Mucosa of descending colon (tissue), 3 donors: ENCODE measurements around the gene SLC24A4. TPM values are rescaled to one million over a fixed set of nuclear protein-coding genes. Genes with fewer than 3 reads are reported as not detected.

ENCODE experiments used
- ATAC-seq: fragments of 200-7000 bp; cut with Tn5 transposase; one replicate; pipeline ENCODE4 v1.9.1; 2020; ENCODE audit warnings: mild to moderate bottlenecking, moderate library complexity
- DNase-seq, 3 donors: peaks; one replicate each; pipeline ENCODE4 v3.0.0-alpha.2; 2020
- H3K36me3 ChIP-seq: fragments of 200-600 bp; one replicate; pipeline ENCODE4 v1.8.0; 2021; ENCODE audit warnings: low read depth, mild to moderate bottlenecking
- H3K4me1 ChIP-seq: fragments of 200-600 bp; one replicate; pipeline ENCODE4 v1.8.0; 2021; ENCODE audit warnings: low read depth, mild to moderate bottlenecking
- H3K4me3 ChIP-seq: fragments of 200-600 bp; one replicate; pipeline ENCODE4 v1.8.0; 2021; ENCODE audit warnings: mild to moderate bottlenecking
- H3K9me3 ChIP-seq: fragments of 200-600 bp; one replicate; pipeline ENCODE4 v1.8.0; 2021; ENCODE audit warnings: mild to moderate bottlenecking
- CTCF ChIP-seq: fragments of 200-600 bp; IDR thresholded peaks from one replicate; pipeline ENCODE4 v1.8.0; 2022; ENCODE audit warnings: antibody characterized with exemption, mild to moderate bottlenecking
- intact Hi-C, 2 donors: fragments of 100-400 bp; cut with DNase I in 1 of 2; cut with micrococcal nuclease in 1 of 2; formaldehyde crosslinking; loops; one replicate each; pipeline versions ENCODE4 v1.11.0 to v1.11.1; 2022; cut with DNase I, micrococcal nuclease
- total RNA-seq, 3 donors: library from RNA; stranded (reverse); fragmentation: NEBNext Ultra II Directional in 2 of 3; extraction: Animal tissue kit (Norgen Biotek cat#: 25700) in 2 of 3; gene quantifications; one replicate each; pipeline versions ENCODE4 v1.2.1 to v1.2.4, GENCODE V29; 2021 to 2023
- donor health status: DM: no; HTN: no; CAD: no; lungs with moderate emphysema.
- donor health status: DM: no; HTN: no; CAD: no.
- donor health status: DM: no; HTN: yes; CAD: no.

Gene SLC24A4
- total RNA-seq, 3 donors from 2014 or later, result 0.14 to 0.63 (median 0.27) TPM

GRCh38 chr14:92452471-92452870 is 129.5 kb downstream of the SLC24A4 start:
- no peak for DNase-seq
- ATAC-seq, result no peak
- TF ChIP-seq CTCF, result no peak
- H3K9me3 ChIP-seq, result no peaks in the 10 kb centered on the region
- no peaks in the 10 kb centered on the region for H3K4me1 ChIP-seq
- intact Hi-C loops, result no loop called here
- H3K36me3 ChIP-seq, result no peaks in the 10 kb centered on the region
- no peak overlapping the region for H3K4me3 ChIP-seq

DNA sequence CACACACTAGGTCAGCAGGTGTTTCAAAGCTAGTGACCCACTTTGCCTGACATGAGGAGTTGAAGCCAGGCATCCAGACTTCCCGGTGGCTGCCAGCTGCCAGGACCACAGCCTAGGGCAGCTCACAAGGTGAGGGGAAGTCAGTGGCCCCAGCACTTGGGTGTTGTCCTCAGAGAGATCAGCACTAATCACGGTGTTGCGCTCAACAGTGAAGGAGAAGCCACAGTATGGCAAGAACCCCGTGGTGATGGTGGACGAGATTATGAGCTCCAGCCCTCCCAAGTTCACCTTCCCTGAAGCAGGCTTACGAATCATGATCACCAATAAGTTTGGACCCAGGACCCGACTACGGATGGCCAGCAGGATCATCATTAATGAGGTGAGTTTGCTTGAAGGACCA is 130.7 kb downstream of the SLC24A4 start:
- ATAC-seq (no peak), DNase-seq (no peak)
- H3K4me1 ChIP-seq, result no peaks in the 10 kb centered on the region
- H3K36me3 ChIP-seq, result no peaks in the 10 kb centered on the region
- H3K9me3 ChIP-seq, result no peaks in the 10 kb centered on the region
- no peak for TF ChIP-seq CTCF
- intact Hi-C loops, result no loop called here
- H3K4me3 ChIP-seq, result no peak overlapping the region

GRCh38 chr14:92455231-92455630 is 132.3 kb downstream of the SLC24A4 start:
- H3K4me1 ChIP-seq, result no peaks in the 10 kb centered on the region
- intact Hi-C loops, result no loop called here
- no peak overlapping the region for H3K4me3 ChIP-seq
- ATAC-seq, result no peak
- no peak for TF ChIP-seq CTCF
- H3K36me3 ChIP-seq, result no peaks in the 10 kb centered on the region
- no peak for DNase-seq
- no peaks in the 10 kb centered on the region for H3K9me3 ChIP-seq

DNA sequence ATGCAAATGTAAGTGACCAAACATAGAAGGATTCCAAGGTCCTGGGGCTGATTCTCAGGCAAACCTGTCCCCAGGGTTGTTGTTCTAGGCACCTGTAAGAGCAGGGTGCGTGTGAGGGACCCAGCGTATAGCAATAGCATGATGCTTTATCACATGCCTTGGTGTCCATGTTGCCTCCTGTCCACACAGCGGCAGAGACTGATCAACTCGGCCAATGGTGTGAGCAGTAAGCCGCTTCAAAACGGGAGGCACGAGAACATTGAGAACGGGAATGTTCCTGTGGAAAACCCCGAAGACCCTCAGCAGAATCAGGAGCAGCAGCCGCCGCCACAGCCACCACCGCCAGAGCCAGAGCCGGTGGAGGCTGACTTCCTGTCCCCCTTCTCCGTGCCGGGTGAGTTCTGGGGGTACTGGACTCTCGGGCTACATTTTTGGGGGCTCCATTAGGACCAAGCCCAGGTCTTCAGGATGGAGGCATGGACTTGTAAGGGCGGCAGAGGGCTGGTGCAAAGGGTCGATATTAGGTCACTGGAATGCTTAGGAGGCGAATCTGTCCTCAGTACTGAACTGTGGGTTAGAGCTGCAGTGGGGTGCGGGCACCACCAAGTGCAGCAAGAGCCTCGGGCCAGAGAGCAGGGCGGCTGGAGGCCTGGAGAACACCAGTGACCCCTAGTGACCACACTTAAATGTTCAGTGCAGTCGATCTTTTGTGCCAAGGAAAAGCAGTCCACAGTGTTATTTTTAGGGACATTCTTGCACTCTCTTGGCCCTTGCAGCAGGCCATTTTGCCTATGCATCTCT is 133.4 kb downstream of the SLC24A4 start:
- Histone ChIP-seq H3K9me3 (no peaks in the 10 kb centered on the region), H3K4me3 (no peak overlapping the region), H3K36me3 (no peaks in the 10 kb centered on the region), H3K4me1 (peaks cover 8% of the 10 kb centered on the region)
- intact Hi-C loops, result no loop called here
- DNase-seq (peak in 2 of 3 donors; percentile 41 to 63), ATAC-seq (peak; percentile 82)
- TF ChIP-seq CTCF, result no peak

DNA sequence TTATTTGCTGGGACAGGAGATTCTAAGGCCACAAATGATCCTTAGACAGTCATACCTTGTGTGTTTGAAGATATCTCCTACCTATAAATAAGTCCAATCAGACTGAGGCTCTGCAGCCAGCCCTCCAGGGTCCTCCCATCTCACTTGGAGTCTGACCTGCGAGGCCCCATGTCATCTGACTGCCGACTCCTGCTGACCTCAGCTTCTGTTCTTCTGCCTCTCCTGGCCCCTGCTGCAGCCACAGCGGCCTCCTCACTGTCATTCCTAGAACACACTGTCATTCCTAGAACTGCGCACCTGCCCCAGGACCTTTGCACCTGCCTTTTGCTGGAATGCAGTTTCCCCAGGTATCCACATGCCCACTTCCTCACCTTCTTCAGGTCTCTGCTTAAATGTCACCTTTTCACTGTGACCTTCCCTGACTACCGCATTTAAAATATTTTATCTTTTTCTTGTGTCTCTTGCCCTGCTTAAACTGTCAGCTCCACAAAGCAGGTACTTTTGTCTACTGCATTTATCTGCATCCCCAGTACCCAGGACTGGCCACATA is 134.1 kb downstream of the SLC24A4 start:
- TF ChIP-seq CTCF, result no peak
- no peaks in the 10 kb centered on the region for H3K9me3 ChIP-seq
- H3K4me3 ChIP-seq, result no peak overlapping the region
- intact Hi-C loops, result no loop called here
- peak in 1 of 3 donors; percentile 10 for DNase-seq
- no peak for ATAC-seq
- peaks cover 8% of the 10 kb centered on the region for H3K4me1 ChIP-seq
- H3K36me3 ChIP-seq, result no peaks in the 10 kb centered on the region
